Immature natural killer cell (primary cell): ENCODE results near the gene KRTAP6-1. TPM values are rescaled to one million over a fixed set of nuclear protein-coding genes. Genes with fewer than 3 reads are reported as not detected.

Experiments used
- polyA plus RNA-seq, 3 donors: library from polyadenylated mRNA; unstranded; fragments of 300-500 nt; fragmentation: Illumina TruSeq; gene quantifications; one replicate each; pipeline ENCODE4 v1.2.3, GENCODE V29; 2021

The KRTAP6-1 gene
- polyA plus RNA-seq, 3 donors from 2014 or later: not detected

Other genes with a start within 250 kb of the KRTAP6-1 start
- not detected for gene KRTAP13-2, start 241.7 kb downstream of the KRTAP6-1 start, polyA plus RNA-seq
- not detected for gene KRTAP13-1, start 217.9 kb downstream of the KRTAP6-1 start, polyA plus RNA-seq
- not detected for gene KRTAP13-3, start 188.0 kb downstream of the KRTAP6-1 start, polyA plus RNA-seq
- not detected for gene KRTAP13-4, start 183.7 kb downstream of the KRTAP6-1 start, polyA plus RNA-seq
- gene KRTAP15-1, start 173.7 kb downstream of the KRTAP6-1 start, polyA plus RNA-seq: not detected
- gene KRTAP19-1, start 133.6 kb downstream of the KRTAP6-1 start, polyA plus RNA-seq: not detected
- not detected for gene KRTAP19-2, start 126.5 kb downstream of the KRTAP6-1 start, polyA plus RNA-seq
- not detected for gene KRTAP19-3, start 121.9 kb downstream of the KRTAP6-1 start, polyA plus RNA-seq
- not detected for gene KRTAP19-4, start 116.8 kb downstream of the KRTAP6-1 start, polyA plus RNA-seq
- not detected for gene KRTAP19-5, start 111.8 kb downstream of the KRTAP6-1 start, polyA plus RNA-seq
- gene KRTAP19-6, start 72.1 kb downstream of the KRTAP6-1 start, polyA plus RNA-seq: not detected
- gene KRTAP19-7, start 52.6 kb downstream of the KRTAP6-1 start, polyA plus RNA-seq: not detected
- gene KRTAP22-2, start 23.5 kb downstream of the KRTAP6-1 start, polyA plus RNA-seq: not detected
- not detected for gene KRTAP6-3, start 21.5 kb downstream of the KRTAP6-1 start, polyA plus RNA-seq
- not detected for gene KRTAP6-2, start 15.0 kb downstream of the KRTAP6-1 start, polyA plus RNA-seq
- gene KRTAP22-1, start 12.8 kb downstream of the KRTAP6-1 start, polyA plus RNA-seq: not detected
- gene KRTAP20-1, start 2.5 kb upstream of the KRTAP6-1 start, polyA plus RNA-seq: not detected
- gene KRTAP20-4, start 6.7 kb upstream of the KRTAP6-1 start, polyA plus RNA-seq: not detected
- not detected for gene KRTAP20-2, start 21.3 kb upstream of the KRTAP6-1 start, polyA plus RNA-seq
- not detected for gene KRTAP20-3, start 28.9 kb upstream of the KRTAP6-1 start, polyA plus RNA-seq
- not detected for gene KRTAP21-3, start 104.8 kb upstream of the KRTAP6-1 start, polyA plus RNA-seq
- not detected for gene KRTAP21-2, start 133.3 kb upstream of the KRTAP6-1 start, polyA plus RNA-seq
- not detected for gene KRTAP21-1, start 141.5 kb upstream of the KRTAP6-1 start, polyA plus RNA-seq
- not detected for gene KRTAP8-1, start 199.3 kb upstream of the KRTAP6-1 start, polyA plus RNA-seq
- gene KRTAP7-1, start 215.8 kb upstream of the KRTAP6-1 start, polyA plus RNA-seq: not detected